Erythroblast (primary cell): Measurements from ENCODE around the gene ECHS1.
A peak's percentile ranks its signal among the peaks of the same experiment; 100 is the strongest.
"Not testable (repeated sequence)": the region's sequence is repeated elsewhere in the genome, so short reads cannot be mapped to it uniquely, and the experiment has no call there.

Source experiments
- DNase-seq, 2 experiments: peaks; one replicate each; lab custom pipeline; 2025; lab: John Stamatoyannopoulos, UW
- GATA1 ChIP-seq: IDR thresholded peaks from 2 replicates; pipeline ENCODE4 v1.6.1; 2011; ENCODE audit warnings: low read depth, mild to moderate bottlenecking, control low read depth, low read length, moderate library complexity
- POLR2A ChIP-seq: IDR thresholded peaks from 2 replicates; pipeline ENCODE4 v1.6.1; 2011; ENCODE audit warnings: mild to moderate bottlenecking, low read length

ECHS1 gene

GRCh38 chr10:133328358-133329343, 44.5 kb downstream of the ECHS1 start:
- TF ChIP-seq GATA1 (no peak), POLR2A (no peak)
- no peak for DNase-seq

GRCh38 chr10:133327651-133328357, 45.4 kb downstream of the ECHS1 start:
- no peak for DNase-seq
- TF ChIP-seq POLR2A: no peak
- no peak for TF ChIP-seq GATA1

GRCh38 chr10:133326745-133327650, 46.2 kb downstream of the ECHS1 start:
- TF ChIP-seq GATA1: no peak
- TF ChIP-seq POLR2A: no peak
- DNase-seq: no peak

GRCh38 chr10:133326223-133326551, 47.0 kb downstream of the ECHS1 start:
- DNase-seq: no peak

DNA sequence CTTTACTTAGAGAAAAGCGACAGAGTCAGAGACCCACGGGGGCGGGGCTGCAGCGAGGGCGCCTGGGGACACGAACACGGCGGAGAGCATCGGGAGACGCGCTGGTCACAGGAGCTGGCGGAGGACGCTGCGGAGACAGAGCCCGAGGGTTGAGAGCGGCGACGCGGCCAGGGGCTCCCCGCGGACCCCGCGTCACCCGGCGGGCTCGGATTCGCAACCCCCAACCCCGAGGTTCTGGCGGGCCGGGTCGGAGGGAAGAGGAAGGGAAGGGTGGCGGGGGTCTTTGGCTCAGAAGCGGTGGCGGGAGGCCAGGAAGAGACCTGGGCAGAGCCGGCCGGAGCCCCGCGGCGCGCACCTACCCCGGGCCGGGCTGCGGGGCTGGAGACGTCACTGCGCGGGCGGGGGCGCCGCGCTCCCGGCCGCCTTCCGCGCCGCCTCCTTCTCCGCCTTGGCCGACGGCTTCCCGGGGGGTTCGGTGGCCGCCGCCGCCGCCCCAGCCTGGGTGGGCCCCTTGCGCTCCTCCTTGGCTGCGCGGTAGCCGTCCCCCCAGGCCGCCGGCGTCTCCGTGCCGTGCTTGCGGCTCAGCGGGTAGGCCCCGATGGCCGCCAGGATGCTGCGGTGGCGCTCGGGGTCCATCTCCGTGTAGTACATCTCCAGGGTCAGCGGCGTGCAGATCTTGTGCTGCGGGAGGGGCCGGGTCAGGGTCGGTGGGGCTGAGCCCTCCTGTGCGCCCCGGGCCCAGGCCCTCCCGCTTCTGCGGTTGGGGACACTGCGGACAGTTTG, 47.5 kb downstream of the ECHS1 start:
- TF ChIP-seq GATA1: no peak
- TF ChIP-seq POLR2A: no peak
- DNase-seq: peak in 1 of 2 experiments; percentile 17

More at GRCh38 chr10:133326223-133326551, 47.0 kb downstream of the ECHS1 start:
- TF ChIP-seq POLR2A (no peak), GATA1 (no peak)

- TF ChIP-seq GATA1: no peak
- no peak for TF ChIP-seq POLR2A
- no peak for DNase-seq
Measured at GRCh38 chr10:133324857-133325260, 48.3 kb downstream of the ECHS1 start.

GRCh38 chr10:133324198-133324792, 48.9 kb downstream of the ECHS1 start:
- TF ChIP-seq POLR2A (no peak), GATA1 (no peak)
- peak; percentile 75 to 81 for DNase-seq

DNA sequence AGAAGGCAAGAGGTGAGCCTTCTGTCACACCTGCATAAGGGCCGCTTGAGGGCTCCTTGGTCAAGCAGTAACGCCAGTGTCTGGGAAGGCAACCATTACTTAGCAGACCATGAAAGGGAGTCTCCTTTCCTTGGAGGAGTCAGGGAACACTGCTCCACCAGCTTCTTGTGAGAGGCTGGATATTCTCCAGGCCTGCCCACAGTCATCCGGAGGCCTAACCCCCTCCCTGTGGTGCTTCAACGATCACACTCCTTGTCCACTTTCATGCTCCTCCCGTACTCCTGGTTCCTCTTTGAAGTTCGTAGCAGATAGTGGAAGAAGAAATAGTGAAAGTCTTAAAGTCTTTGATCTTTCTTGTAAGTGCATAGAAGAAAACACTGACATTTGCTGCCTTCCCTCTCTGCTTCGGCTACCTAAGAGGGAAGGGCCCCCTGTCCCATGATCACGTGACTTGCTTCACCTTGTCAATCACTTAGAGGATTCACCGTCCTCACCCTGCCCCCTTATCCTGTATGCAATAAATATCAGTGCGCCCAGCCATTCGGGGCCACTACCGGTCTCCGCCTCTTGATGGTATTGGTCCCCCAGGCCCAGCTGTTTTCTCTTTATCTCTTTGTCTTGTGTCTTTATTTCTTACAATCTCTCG, 51.0 kb downstream of the ECHS1 start:
- DNase-seq: not testable (repeated sequence)

DNA sequence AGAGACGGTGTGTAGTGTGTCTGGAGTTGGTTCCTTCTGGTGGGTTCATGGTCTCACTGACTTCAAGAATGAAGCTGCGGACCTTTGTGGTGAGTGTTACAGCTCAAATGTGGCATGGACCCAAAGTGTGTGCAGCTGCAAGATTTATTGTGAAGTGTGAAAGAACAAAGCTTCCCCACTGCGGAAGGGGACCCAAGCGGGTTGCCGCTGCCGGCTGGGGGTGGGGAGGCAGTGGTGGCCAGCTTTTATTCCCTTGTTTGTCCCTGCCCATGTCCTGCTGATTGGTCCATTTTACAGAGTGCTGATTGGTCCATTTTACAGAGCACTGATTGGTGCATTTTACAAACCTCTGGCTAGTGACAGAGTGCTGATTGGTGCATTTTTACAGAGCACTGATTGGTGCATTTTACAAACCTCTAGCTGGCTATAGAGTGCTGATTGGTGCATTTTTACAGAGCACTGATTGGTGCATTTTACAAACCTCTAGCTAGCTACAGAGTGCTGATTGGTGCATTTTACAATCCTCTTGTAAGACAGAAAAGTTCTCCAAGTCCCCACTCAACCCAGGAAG, 52.2 kb downstream of the ECHS1 start:
- peak in 1 of 2 experiments; percentile 25 for DNase-seq

- TF ChIP-seq GATA1: no peak
- TF ChIP-seq POLR2A: no peak
Measured at GRCh38 chr10:133318494-133319127, 54.5 kb downstream of the ECHS1 start.

GRCh38 chr10:133316732-133317131, 56.4 kb downstream of the ECHS1 start:
- TF ChIP-seq GATA1: no peak
- TF ChIP-seq POLR2A: no peak
- no peak for DNase-seq

More at GRCh38 chr10:133318494-133319127, 54.5 kb downstream of the ECHS1 start:
- DNase-seq: peak; percentile 77 to 80

DNA sequence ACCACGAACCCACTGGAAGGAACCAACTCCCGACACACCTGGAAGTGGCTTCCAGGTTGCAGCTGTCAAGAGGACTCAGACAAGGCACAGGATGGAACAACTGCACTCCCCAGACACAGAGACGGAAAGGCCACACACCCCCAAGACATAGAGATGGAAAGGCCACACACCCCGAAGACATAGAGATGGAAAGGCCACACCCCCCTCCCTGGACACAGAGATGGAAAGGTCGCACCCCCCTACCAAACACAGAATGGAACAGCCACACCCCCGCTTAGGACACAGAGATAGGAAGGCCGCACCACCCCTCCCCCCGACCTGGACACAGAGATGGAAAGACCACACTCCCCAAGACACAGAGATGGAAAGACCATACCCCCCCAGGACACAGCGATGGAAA, 56.9 kb downstream of the ECHS1 start:
- DNase-seq: peak in 1 of 2 experiments; percentile 35
- TF ChIP-seq GATA1 (no peak), POLR2A (no peak)
